HCT116 (cell line): Measurements from ENCODE around the gene FHL2. TPM values are rescaled to one million over a fixed set of nuclear protein-coding genes. Genes with fewer than 3 reads are reported as not detected.
A peak's percentile ranks its signal among the peaks of the same experiment; 100 is the strongest.

Experiments
- ATAC-seq: fragments of 200-7000 bp; cut with Tn5 transposase; 2 replicates; pipeline ENCODE4 v1.9.1; 2020; ENCODE audit warnings: mild to moderate bottlenecking, moderate library complexity
- BruUV-seq: library from RNA; stranded (reverse); fragments of 400-500 nt; replicated peaks from 2 replicates; lab custom pipeline; 2021; lab: Mats Ljungman, UMichigan
- CTCF ChIA-PET: fragments of 300-600 bp; sonication (Branson Sonifier 250); formaldehyde crosslinking; loops from one replicate; lab custom pipeline; 2021; ENCODE audit warnings: antibody characterized with exemption; lab: Charles Lee
- POLR2A ChIA-PET: fragments of 300-600, 350-600 bp; sonication (Branson Sonifier 250); formaldehyde crosslinking; loops from one replicate; lab custom pipeline; 2021; ENCODE audit warnings: antibody characterized with exemption; lab: Charles Lee
- RAD21 ChIA-PET, 2 experiments: fragments of 300-600 bp; sonication (Branson Sonifier 250); formaldehyde crosslinking; loops; one replicate each; lab custom pipeline; 2023; ENCODE audit warnings: low total read pairs in 2 of 2; ENCODE audit not compliant: uncharacterized antibody in 2 of 2, unreplicated experiment in 2 of 2, low non-redundant PET in 1 of 2; lab: Charles Lee
- DNase-seq: peaks from one replicate; pipeline ENCODE4 v3.0.0-alpha.2; 2010; ENCODE audit warnings: low read depth, low spot score
- H2AFZ ChIP-seq: fragments of 200-600 bp; shearing (Covaris generic), sonication (generic); 2 replicates; pipeline ENCODE4 v1.6.1; 2017; ENCODE audit warnings: low read depth, mixed run types, mixed read lengths, antibody characterized with exemption, low read length; ENCODE audit not compliant: poor library complexity, severe bottlenecking
- H3K27ac ChIP-seq: 2 replicates; pipeline ENCODE4 v1.5.1; 2012; ENCODE audit warnings: low read depth, low read length
- H3K27me3 ChIP-seq: fragments of 200-600 bp; sonication (generic); 2 replicates; pipeline ENCODE4 v1.6.1; 2016; ENCODE audit warnings: mixed run types, low read length, mixed read lengths; ENCODE audit not compliant: insufficient read depth
- H3K36me3 ChIP-seq, 2 experiments: fragments of 200-500 bp in 1 of 2; fragments of 200-600 bp in 1 of 2; sonication (Bioruptor generic) in 1 of 2; sonication (generic) in 1 of 2; 2 replicates each; pipeline versions ENCODE4 v1.5.1 to v1.6.1; 2014 to 2016; ENCODE audit warnings: low read length in 2 of 2, inconsistent platforms in 1 of 2, mixed read lengths in 1 of 2, mixed run types in 1 of 2; ENCODE audit not compliant: insufficient read depth in 2 of 2, control insufficient read depth in 1 of 2
- H3K4me1 ChIP-seq, 2 experiments: fragments of 200-600 bp in 1 of 2; sonication (generic) in 1 of 2; 2 replicates each; pipeline versions ENCODE4 v1.5.1 to v1.6.1; 2012 to 2017; ENCODE audit warnings: low read length in 2 of 2, inconsistent platforms in 1 of 2, mild to moderate bottlenecking in 1 of 2, mixed read lengths in 1 of 2, mixed run types in 1 of 2, moderate library complexity in 1 of 2; ENCODE audit not compliant: insufficient read depth in 2 of 2, control insufficient read depth in 1 of 2
- H3K4me2 ChIP-seq: fragments of 200-600 bp; sonication (generic); 2 replicates; pipeline ENCODE4 v1.6.1; 2017; ENCODE audit warnings: mixed run types, low read length, mixed read lengths
- H3K4me3 ChIP-seq, 2 experiments: fragments of 200-600 bp in 1 of 2; sonication (generic) in 1 of 2; replicated peaks in 1 of 2; 2 replicates each; pipeline ENCODE4 v1.5.1; 2011 to 2016; ENCODE audit warnings: low read length in 2 of 2, control low read depth in 1 of 2, low read depth in 1 of 2, mild to moderate bottlenecking in 1 of 2, mixed read lengths in 1 of 2, mixed run types in 1 of 2
- H3K79me2 ChIP-seq: fragments of 200-600 bp; sonication (generic); 2 replicates; pipeline ENCODE4 v1.6.1; 2017; ENCODE audit warnings: mild to moderate bottlenecking, mixed run types, low read length, moderate library complexity, mixed read lengths; ENCODE audit not compliant: insufficient read depth
- H3K9ac ChIP-seq: fragments of 200-600 bp; sonication (generic); 2 replicates; pipeline ENCODE4 v1.6.1; 2016; ENCODE audit warnings: low read length, mixed read lengths
- H3K9me2 ChIP-seq: fragments of 200-600 bp; sonication (generic), shearing (Covaris generic); 2 replicates; pipeline ENCODE4 v1.6.1; 2017; ENCODE audit warnings: mixed run types, mild to moderate bottlenecking, moderate library complexity; ENCODE audit not compliant: insufficient read depth
- H3K9me3 ChIP-seq, 2 experiments: fragments of 200-500 bp in 1 of 2; fragments of 200-600 bp in 1 of 2; sonication (Bioruptor generic) in 1 of 2; sonication (generic) in 1 of 2; 2 replicates each; pipeline ENCODE4 v1.6.1; 2014 to 2017; ENCODE audit warnings: low read length in 2 of 2, mixed read lengths in 2 of 2, inconsistent platforms in 1 of 2, low read depth in 1 of 2, mild to moderate bottlenecking in 1 of 2, mixed run types in 1 of 2, moderate library complexity in 1 of 2; ENCODE audit not compliant: control insufficient read depth in 1 of 2, insufficient read depth in 1 of 2
- H4K20me1 ChIP-seq: fragments of 200-600 bp; sonication (generic), shearing (Covaris generic); 2 replicates; pipeline ENCODE4 v1.6.1; 2017; ENCODE audit warnings: mixed run types, mild to moderate bottlenecking, moderate library complexity; ENCODE audit not compliant: insufficient read depth
- ELF1 ChIP-seq: IDR thresholded peaks from 2 replicates; pipeline ENCODE4 v1.6.1; 2012; ENCODE audit warnings: low read depth, borderline replicate concordance
- EZH2 ChIP-seq: fragments of 200-600 bp; sonication (generic); IDR thresholded peaks from 2 replicates; pipeline ENCODE4 v1.6.1; 2017; ENCODE audit warnings: antibody characterized with exemption, mixed run types
- FOSL1 ChIP-seq: IDR thresholded peaks from 2 replicates; pipeline ENCODE4 v1.6.1; 2012; ENCODE audit warnings: low read depth
- POLR2AphosphoS5 ChIP-seq: IDR thresholded peaks from 2 replicates; pipeline ENCODE4 v1.6.1; 2011; ENCODE audit warnings: mild to moderate bottlenecking, low read depth, low read length, moderate library complexity
- SIN3A ChIP-seq: IDR thresholded peaks from 2 replicates; pipeline ENCODE4 v1.6.1; 2012; ENCODE audit warnings: low read depth
- SRF ChIP-seq: IDR thresholded peaks from 2 replicates; pipeline ENCODE4 v1.6.1; 2012; ENCODE audit warnings: low read depth
- YY1 ChIP-seq: IDR thresholded peaks from 2 replicates; pipeline ENCODE4 v1.6.1; 2011; ENCODE audit warnings: low read length, low read depth, moderate library complexity, mild to moderate bottlenecking; ENCODE audit not compliant: insufficient replicate concordance; ENCODE audit errors: extremely low read depth
- ZNF274 ChIP-seq: fragments of 200-500 bp; sonication (Bioruptor generic); IDR thresholded peaks from 2 replicates; pipeline ENCODE4 v1.6.1; 2014; ENCODE audit warnings: mild to moderate bottlenecking, low read depth, low read length, inconsistent platforms
- intact Hi-C: fragments of 100-400 bp; cut with micrococcal nuclease; formaldehyde crosslinking; loops from 2 replicates; pipeline ENCODE4 v1.10.0; 2022
- total RNA-seq: library from RNA; stranded (reverse); gene quantifications from one replicate; pipeline ENCODE4 v1.2.1, GENCODE V29; 2021; ENCODE audit not compliant: unreplicated experiment
- TF ChIP-seq, protein P1 (sequence below): IDR thresholded peaks from 2 replicates; pipeline ENCODE4 v1.6.1; 2011; ENCODE audit warnings: mild to moderate bottlenecking, low read length, moderate library complexity; ENCODE audit not compliant: insufficient replicate concordance; ENCODE audit errors: extremely low read depth
- TF ChIP-seq, protein P2 (sequence below): IDR thresholded peaks from 2 replicates; pipeline ENCODE4 v1.6.1; 2012

FHL2 gene
- total RNA-seq, 1 experiment from 2014 or later = 86.6 TPM

DNA sequence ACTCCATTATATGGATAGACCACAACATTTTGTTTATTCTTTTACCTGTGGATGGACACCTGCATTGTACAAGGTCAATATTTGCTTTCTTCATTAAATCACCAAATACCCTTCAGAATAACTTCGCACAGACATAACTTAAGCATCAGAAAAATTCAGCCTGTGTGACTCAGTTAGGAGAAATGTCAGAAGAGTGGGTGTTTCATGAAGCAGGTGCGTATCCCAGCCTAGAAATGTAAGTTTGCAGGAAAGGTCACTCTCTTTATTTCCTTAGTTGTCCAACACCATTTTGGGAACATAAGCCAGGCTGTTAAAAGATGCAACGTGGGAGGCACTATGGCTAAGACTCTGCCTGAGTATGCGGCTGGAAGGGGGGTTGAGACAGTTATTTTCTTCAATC lies 48.6 kb upstream of the FHL2 start:
- no peak for TF ChIP-seq YY1
- TF ChIP-seq ELF1 = no peak
- TF ChIP-seq, protein P1, sequence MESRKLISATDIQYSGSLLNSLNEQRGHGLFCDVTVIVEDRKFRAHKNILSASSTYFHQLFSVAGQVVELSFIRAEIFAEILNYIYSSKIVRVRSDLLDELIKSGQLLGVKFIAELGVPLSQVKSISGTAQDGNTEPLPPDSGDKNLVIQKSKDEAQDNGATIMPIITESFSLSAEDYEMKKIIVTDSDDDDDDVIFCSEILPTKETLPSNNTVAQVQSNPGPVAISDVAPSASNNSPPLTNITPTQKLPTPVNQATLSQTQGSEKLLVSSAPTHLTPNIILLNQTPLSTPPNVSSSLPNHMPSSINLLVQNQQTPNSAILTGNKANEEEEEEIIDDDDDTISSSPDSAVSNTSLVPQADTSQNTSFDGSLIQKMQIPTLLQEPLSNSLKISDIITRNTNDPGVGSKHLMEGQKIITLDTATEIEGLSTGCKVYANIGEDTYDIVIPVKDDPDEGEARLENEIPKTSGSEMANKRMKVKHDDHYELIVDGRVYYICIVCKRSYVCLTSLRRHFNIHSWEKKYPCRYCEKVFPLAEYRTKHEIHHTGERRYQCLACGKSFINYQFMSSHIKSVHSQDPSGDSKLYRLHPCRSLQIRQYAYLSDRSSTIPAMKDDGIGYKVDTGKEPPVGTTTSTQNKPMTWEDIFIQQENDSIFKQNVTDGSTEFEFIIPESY = no peak
- TF ChIP-seq POLR2AphosphoS5 = no peak
- TF ChIP-seq ZNF274 = no peak
- no peak for TF ChIP-seq SRF
- no peak for TF ChIP-seq SIN3A
- TF ChIP-seq, protein P2, sequence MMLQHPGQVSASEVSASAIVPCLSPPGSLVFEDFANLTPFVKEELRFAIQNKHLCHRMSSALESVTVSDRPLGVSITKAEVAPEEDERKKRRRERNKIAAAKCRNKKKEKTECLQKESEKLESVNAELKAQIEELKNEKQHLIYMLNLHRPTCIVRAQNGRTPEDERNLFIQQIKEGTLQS = no peak
- no peak for TF ChIP-seq EZH2
- TF ChIP-seq FOSL1 = no peak
- DNase-seq (no peak), ATAC-seq (no peak)
- Histone ChIP-seq H3K9me3 (no peaks in the 10 kb centered on the region), H3K9me2 (no peaks in the 10 kb centered on the region), H3K79me2 (no peaks in the 10 kb centered on the region), H4K20me1 (no peaks in the 10 kb centered on the region), H3K36me3 (no peaks in the 10 kb centered on the region), H2AFZ (no peak overlapping the region), H3K27ac (no peak overlapping the region), H3K4me2 (peak overlapping the region; percentile 27), H3K9ac (no peak overlapping the region), H3K4me1 (peaks cover 0 to 10% of the 10 kb centered on the region in 2 experiments; a peak in 1 of 4 replicates), H3K27me3 (no peaks in the 10 kb centered on the region), H3K4me3 (no peak overlapping the region)
- ChIA-PET RAD21 (no interaction called here), CTCF (no interaction called here), POLR2A (no interaction called here)
- intact Hi-C loops = no loop called here
- no TSS peak for BruUV-seq
